Panc1 (cell line): ENCODE results near the gene SEMA5B.

ENCODE experiments used
- CTCF ChIP-seq: fragments of 450-650 bp; IDR thresholded peaks from 2 replicates; pipeline ENCODE4 v1.5.1; 2017; ENCODE audit warnings: mild to moderate bottlenecking
- TCF7L2 ChIP-seq: IDR thresholded peaks from 2 replicates; pipeline ENCODE4 v1.6.1; 2011; ENCODE audit warnings: mild to moderate bottlenecking, low read depth, low read length, inconsistent platforms

GRCh38 chr3:123015596-123015995, 12.0 kb downstream of the SEMA5B start:
- TF ChIP-seq CTCF = no peak; the same call in 1 of the 2 replicates
- no peak for TF ChIP-seq TCF7L2
